Measurements from ENCODE around the gene SORL1. TPM values are rescaled to one million over a fixed set of nuclear protein-coding genes. Genes with fewer than 3 reads are reported as not detected.
A peak's percentile ranks its signal among the peaks of the same experiment; 100 is the strongest.

SORL1 gene
- total RNA-seq, 6 experiments from 2014 or later: 0.19 to 0.48 (median 0.36) TPM

DNA sequence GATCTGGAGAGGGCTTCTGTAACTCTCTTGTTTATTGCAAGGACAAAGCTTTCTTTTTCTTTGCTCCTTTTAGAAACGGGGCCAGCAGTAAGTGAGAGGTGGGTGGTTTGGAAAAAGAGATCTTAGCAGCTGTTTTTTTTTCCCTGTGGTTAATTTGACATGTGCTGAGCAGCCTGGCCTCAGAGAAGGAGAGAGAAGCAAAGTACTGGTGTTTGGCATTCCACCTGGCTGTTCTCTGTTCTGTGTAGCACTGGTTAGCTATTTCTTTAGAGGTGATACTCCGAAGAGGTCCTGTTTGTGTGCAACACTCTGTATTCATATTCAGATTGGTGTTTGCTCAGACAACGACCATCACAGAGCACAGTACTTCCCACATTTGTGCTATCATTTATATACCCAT lies 81.5 kb downstream of the SORL1 start:
- peaks cover 8% of the 10 kb centered on the region; the same call in 1 of the 2 replicates for H3K9me3 Mint-ChIP-seq
- H3K4me3 Mint-ChIP-seq: no peak overlapping the region
- no peak overlapping the region for H3K27ac Mint-ChIP-seq
- DNase-seq: no peak
- H3K27me3 Mint-ChIP-seq (ENCODE audit: insufficient read depth): peaks cover 43% of the 10 kb centered on the region
- TF ChIP-seq, protein P1, sequence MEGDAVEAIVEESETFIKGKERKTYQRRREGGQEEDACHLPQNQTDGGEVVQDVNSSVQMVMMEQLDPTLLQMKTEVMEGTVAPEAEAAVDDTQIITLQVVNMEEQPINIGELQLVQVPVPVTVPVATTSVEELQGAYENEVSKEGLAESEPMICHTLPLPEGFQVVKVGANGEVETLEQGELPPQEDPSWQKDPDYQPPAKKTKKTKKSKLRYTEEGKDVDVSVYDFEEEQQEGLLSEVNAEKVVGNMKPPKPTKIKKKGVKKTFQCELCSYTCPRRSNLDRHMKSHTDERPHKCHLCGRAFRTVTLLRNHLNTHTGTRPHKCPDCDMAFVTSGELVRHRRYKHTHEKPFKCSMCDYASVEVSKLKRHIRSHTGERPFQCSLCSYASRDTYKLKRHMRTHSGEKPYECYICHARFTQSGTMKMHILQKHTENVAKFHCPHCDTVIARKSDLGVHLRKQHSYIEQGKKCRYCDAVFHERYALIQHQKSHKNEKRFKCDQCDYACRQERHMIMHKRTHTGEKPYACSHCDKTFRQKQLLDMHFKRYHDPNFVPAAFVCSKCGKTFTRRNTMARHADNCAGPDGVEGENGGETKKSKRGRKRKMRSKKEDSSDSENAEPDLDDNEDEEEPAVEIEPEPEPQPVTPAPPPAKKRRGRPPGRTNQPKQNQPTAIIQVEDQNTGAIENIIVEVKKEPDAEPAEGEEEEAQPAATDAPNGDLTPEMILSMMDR (IDR thresholded peaks at IDR 0.05): no peak
- no peaks in the 10 kb centered on the region for H3K4me1 Mint-ChIP-seq (ENCODE audit: low read depth)
- 0 out of 2 replicates have a peak, but pooled peaks cover 6% of the 10 kb centered on the region for H3K36me3 Mint-ChIP-seq (ENCODE audit: low read depth)

DNA sequence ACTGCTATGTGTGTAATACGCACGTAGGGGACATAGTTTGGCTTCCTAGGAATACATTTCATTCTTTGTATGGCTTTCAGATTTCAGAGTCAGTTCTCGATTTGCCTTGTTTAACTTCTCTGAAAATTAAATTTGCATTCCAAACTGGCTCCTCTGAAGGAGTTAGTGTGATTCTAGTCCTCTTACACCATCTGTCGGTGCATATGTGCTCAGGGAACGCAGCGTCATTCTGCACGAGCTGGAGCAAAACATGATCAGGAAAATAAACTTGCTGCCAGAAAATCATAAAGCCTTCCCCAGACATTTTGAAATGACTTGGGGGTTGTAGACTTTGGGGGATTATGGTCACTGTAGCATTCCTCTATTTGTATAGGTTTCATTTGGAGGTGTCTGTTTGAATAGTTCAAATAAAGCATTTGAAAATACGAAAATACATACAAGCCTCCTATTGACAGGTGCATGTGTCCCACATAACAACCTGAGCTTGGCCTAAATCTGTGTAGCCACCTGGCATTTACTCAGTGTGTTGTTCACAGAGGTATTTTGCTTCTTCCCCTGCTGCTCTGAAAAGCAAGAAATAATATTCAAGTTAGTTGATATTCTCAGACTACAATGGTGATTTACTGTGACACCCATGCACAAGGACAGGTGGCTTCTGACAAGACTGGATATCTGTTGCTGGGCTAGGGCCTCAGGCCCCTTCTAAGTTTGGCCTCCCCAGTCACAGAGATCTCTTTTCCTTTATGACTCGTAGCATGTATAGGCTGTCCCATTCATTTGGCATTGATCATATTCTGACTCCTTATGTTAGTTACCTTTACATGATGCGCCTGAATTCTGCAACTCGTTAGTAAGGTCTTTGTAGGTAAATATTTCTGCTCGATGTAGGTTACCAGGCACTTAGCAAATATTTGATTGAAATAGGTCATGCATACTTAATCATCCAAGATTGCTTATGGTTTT lies 82.3 kb downstream of the SORL1 start:
- peaks cover 8% of the 10 kb centered on the region; the same call in 1 of the 2 replicates for H3K9me3 Mint-ChIP-seq
- TF ChIP-seq, protein P1 (IDR thresholded peaks at IDR 0.05): peak; percentile 63
- peak; percentile 33 for DNase-seq
- H3K27me3 Mint-ChIP-seq (ENCODE audit: insufficient read depth): peaks cover 40% of the 10 kb centered on the region
- no peak overlapping the region for H3K27ac Mint-ChIP-seq
- 0 out of 2 replicates have a peak, but pooled peaks cover 6% of the 10 kb centered on the region for H3K36me3 Mint-ChIP-seq (ENCODE audit: low read depth)
- no peak overlapping the region for H3K4me3 Mint-ChIP-seq
- no peaks in the 10 kb centered on the region for H3K4me1 Mint-ChIP-seq (ENCODE audit: low read depth)

DNA sequence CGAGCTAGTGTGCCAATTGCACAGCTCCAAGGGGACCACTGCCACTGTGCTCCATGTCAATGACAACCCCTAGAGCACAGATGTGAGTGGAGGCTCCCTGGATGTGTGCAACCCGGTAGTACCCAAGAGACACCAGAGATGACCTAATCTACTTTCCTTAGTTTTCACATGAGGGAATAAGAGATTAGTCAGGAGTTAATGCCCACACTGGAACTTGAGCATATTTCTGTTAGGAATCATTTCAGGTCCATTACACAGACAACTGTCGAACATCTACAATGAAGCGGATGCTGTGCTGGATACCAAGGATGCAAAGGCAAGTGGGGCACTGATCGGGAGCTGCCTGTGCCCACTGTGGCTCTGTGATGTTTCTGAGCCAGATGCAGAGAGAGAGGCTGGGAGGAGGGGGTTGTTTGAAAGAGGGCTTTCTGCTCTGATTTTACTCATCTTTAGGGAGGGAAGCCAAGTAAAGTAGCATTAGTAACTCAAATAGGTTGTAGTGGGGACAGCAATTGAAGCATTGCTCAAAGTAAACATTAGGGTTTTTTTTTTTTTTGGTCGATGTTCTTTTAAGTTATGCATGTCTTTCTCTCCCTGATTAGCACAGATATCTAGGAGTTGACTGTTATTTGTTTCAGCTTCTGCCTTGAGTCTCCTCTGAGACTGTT lies 83.1 kb downstream of the SORL1 start:
- Mint-ChIP-seq H3K27ac (no peak overlapping the region), H3K4me3 (no peak overlapping the region), H3K9me3 (peaks cover 4% of the 10 kb centered on the region; the same call in 1 of the 2 replicates), H3K27me3 (ENCODE audit: insufficient read depth) (peaks cover 40% of the 10 kb centered on the region), H3K36me3 (ENCODE audit: low read depth) (0 out of 2 replicates have a peak, but pooled peaks cover 4% of the 10 kb centered on the region), H3K4me1 (ENCODE audit: low read depth) (no peaks in the 10 kb centered on the region)
- no peak for DNase-seq
- TF ChIP-seq, protein P1 (IDR thresholded peaks at IDR 0.05): no peak

DNA sequence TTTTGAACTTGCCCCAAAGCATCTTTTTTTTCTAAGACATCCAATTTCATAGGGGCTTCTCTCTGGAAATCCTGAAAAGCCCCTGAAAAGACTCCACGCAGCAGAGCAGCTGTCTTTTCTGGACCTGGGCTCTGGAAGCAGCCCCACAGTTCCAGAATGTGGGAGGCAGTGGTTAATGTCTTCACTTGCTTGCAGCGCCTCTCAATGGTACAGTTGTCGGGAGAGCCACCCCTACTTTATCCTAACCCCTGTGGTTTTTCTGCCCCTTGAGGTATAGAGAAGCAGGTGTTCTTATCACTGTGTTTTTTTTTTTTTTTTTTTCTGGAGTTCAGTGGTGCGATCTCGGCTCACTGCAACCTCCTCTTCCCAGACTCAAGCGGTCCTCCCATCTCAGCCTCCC lies 84.0 kb downstream of the SORL1 start:
- Mint-ChIP-seq H3K9me3 (no peaks in the 10 kb centered on the region; the same call in 1 of the 2 replicates), H3K27ac (no peak overlapping the region), H3K36me3 (ENCODE audit: low read depth) (no peaks in the 10 kb centered on the region), H3K27me3 (ENCODE audit: insufficient read depth) (peaks cover 40% of the 10 kb centered on the region), H3K4me1 (ENCODE audit: low read depth) (no peaks in the 10 kb centered on the region), H3K4me3 (no peak overlapping the region)
- TF ChIP-seq, protein P1 (IDR thresholded peaks at IDR 0.05): no peak
- DNase-seq: no peak

DNA sequence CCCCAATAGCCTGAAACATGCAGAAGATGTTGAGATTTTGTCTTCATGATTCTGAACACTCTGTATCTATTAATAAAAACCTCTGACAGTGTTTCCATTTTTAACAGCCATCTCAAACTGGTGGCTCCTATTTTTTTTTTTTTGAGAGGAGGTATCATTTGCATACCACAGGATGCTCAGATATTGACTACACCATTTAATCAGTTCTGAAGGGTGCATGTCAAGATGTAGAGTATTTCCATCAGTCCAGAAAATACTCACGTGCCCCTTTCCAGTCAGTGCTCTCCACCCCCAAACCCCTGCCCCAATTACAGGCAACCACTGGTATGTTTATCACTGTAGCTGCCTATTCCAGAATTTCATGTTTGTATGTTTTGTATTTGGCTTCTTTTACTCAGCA lies 85.9 kb downstream of the SORL1 start:
- no peaks in the 10 kb centered on the region for H3K9me3 Mint-ChIP-seq
- H3K4me1 Mint-ChIP-seq (ENCODE audit: low read depth): no peaks in the 10 kb centered on the region
- H3K27ac Mint-ChIP-seq: no peak overlapping the region
- TF ChIP-seq, protein P1 (IDR thresholded peaks at IDR 0.05): no peak
- DNase-seq: no peak
- H3K4me3 Mint-ChIP-seq: no peak overlapping the region
- H3K36me3 Mint-ChIP-seq (ENCODE audit: low read depth): no peaks in the 10 kb centered on the region
- peaks cover 35% of the 10 kb centered on the region for H3K27me3 Mint-ChIP-seq (ENCODE audit: insufficient read depth)

Measured in HFFc6 (cell line).